OCI-LY3 (cell line): ENCODE data around the gene CAP1.

ENCODE experiments used
- H2AFZ ChIP-seq: fragments of 200-600, 300-600 bp; shearing (Covaris generic); 2 replicates; pipeline ENCODE4 v1.6.0; 2014; ENCODE audit warnings: antibody characterized with exemption, low read depth, low read length
- H3K27ac ChIP-seq: fragments of 200-600, 300-600 bp; sonication (generic); 2 replicates; pipeline ENCODE4 v1.5.1; 2014; ENCODE audit warnings: mild to moderate bottlenecking, low read length, moderate library complexity, mixed read lengths
- H3K27me3 ChIP-seq: fragments of 200-600, 300-600 bp; sonication (generic); 2 replicates; pipeline ENCODE4 v1.6.1; 2014; ENCODE audit warnings: low read depth, low read length, mixed read lengths
- H3K36me3 ChIP-seq: fragments of 200-600, 300-600 bp; sonication (generic); replicated peaks from 2 replicates; pipeline ENCODE3; 2014; ENCODE audit warnings: low read depth, low read length, mixed read lengths
- H3K4me1 ChIP-seq: fragments of 300-600, 200-600 bp; sonication (generic); 2 replicates; pipeline ENCODE4 v1.6.1; 2014; ENCODE audit warnings: low read length, mixed read lengths
- H3K4me2 ChIP-seq: fragments of 200-600, 300-600 bp; sonication (generic); 2 replicates; pipeline ENCODE4 v1.6.1; 2014; ENCODE audit warnings: low read length, mixed read lengths
- H3K4me3 ChIP-seq: fragments of 300-600, 200-600 bp; sonication (generic); 2 replicates; pipeline ENCODE4 v1.5.1; 2014; ENCODE audit warnings: antibody characterized with exemption, mild to moderate bottlenecking, low read length, moderate library complexity
- H3K79me2 ChIP-seq: fragments of 300-600, 200-600 bp; shearing (Covaris generic); 2 replicates; pipeline ENCODE4 v1.6.1; 2014; ENCODE audit warnings: mild to moderate bottlenecking, low read length, mixed read lengths
- H3K9ac ChIP-seq: fragments of 300-600, 200-600 bp; shearing (Covaris generic); 2 replicates; pipeline ENCODE4 v1.6.0; 2014; ENCODE audit warnings: mild to moderate bottlenecking, low read length, moderate library complexity
- H3K9me3 ChIP-seq: fragments of 200-600, 300-600 bp; shearing (Covaris generic); 2 replicates; pipeline ENCODE4 v1.6.1; 2014; ENCODE audit warnings: low read length, mixed read lengths; ENCODE audit not compliant: insufficient read depth
- H4K20me1 ChIP-seq: fragments of 200-600, 300-600 bp; sonication (generic); 2 replicates; pipeline ENCODE4 v1.6.1; 2016; ENCODE audit warnings: low read length, mixed read lengths; ENCODE audit not compliant: insufficient read depth
- EZH2phosphoT487 ChIP-seq: fragments of 200-600 bp; shearing (Covaris generic); IDR thresholded peaks from 2 replicates; pipeline ENCODE4 v1.6.1; 2018; ENCODE audit warnings: antibody characterized with exemption, mixed run types, low read depth
- TF ChIP-seq, protein P1 (sequence below): fragments of 200-600, 300-600 bp; sonication (generic); IDR thresholded peaks from 2 replicates; pipeline ENCODE4 v1.5.1; 2014; ENCODE audit warnings: antibody characterized with exemption, low read length, low read depth

The CAP1 gene

DNA sequence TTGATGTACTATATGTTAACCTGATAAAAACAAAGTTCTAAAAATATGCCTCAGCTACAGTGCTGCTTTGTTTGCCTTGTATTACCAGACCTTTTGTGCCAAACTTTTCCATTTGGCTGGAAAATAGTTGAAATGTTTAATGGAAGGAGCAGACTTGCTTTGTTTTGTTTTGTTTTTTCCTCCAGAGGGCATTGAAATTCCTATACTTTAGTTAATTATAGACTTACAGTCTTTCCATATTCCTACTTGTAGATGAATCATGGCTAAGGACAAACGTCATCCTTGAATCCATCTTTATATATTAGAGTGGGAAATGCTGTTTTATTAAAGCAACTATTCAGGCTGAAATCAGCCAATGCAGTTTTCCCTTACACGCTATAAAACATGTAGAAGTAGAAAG lies 6.7 kb downstream of the CAP1 start:
- Histone ChIP-seq H3K36me3 (peaks cover 12% of the 10 kb centered on the region), H3K9ac (no peak overlapping the region), H3K27me3 (no peaks in the 10 kb centered on the region), H3K4me3 (no peak overlapping the region), H3K4me2 (no peak overlapping the region), H3K27ac (no peak overlapping the region), H3K4me1 (peaks cover 19% of the 10 kb centered on the region), H3K79me2 (peaks cover 92% of the 10 kb centered on the region), H4K20me1 (peaks cover 29% of the 10 kb centered on the region), H2AFZ (no peak overlapping the region), H3K9me3 (no peaks in the 10 kb centered on the region)
- no peak for TF ChIP-seq EZH2phosphoT487
- TF ChIP-seq, protein P1, sequence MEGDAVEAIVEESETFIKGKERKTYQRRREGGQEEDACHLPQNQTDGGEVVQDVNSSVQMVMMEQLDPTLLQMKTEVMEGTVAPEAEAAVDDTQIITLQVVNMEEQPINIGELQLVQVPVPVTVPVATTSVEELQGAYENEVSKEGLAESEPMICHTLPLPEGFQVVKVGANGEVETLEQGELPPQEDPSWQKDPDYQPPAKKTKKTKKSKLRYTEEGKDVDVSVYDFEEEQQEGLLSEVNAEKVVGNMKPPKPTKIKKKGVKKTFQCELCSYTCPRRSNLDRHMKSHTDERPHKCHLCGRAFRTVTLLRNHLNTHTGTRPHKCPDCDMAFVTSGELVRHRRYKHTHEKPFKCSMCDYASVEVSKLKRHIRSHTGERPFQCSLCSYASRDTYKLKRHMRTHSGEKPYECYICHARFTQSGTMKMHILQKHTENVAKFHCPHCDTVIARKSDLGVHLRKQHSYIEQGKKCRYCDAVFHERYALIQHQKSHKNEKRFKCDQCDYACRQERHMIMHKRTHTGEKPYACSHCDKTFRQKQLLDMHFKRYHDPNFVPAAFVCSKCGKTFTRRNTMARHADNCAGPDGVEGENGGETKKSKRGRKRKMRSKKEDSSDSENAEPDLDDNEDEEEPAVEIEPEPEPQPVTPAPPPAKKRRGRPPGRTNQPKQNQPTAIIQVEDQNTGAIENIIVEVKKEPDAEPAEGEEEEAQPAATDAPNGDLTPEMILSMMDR: no peak

DNA sequence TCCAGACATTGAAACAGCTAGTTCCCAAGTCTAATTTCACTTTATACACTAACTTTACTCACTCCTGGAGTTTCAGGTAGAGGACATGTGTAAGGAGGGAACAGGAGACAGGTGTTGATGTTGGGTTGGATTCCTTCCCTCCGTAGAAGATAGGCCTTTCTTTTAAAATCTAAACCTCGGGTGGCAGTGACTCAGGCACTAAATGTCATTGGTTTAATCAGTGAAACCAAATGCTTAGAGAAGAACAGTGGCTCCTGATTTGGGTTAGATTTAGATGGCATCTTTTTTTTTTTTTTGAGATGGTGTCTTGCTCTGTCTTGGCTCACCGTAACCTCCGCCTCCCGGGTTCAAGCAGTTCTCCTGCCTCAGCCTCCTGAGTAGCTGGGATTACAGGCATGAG lies 7.2 kb downstream of the CAP1 start:
- no peaks in the 10 kb centered on the region for H3K27me3 ChIP-seq
- H3K27ac ChIP-seq: no peak overlapping the region
- H3K4me1 ChIP-seq: peaks cover 16% of the 10 kb centered on the region
- H2AFZ ChIP-seq: no peak overlapping the region
- no peak overlapping the region for H3K4me3 ChIP-seq
- peaks cover 87% of the 10 kb centered on the region for H3K79me2 ChIP-seq
- H3K9ac ChIP-seq: no peak overlapping the region
- H3K9me3 ChIP-seq: no peaks in the 10 kb centered on the region
- H3K4me2 ChIP-seq: no peak overlapping the region
- H3K36me3 ChIP-seq: peaks cover 7% of the 10 kb centered on the region
- H4K20me1 ChIP-seq: peaks cover 24% of the 10 kb centered on the region
- no peak for TF ChIP-seq EZH2phosphoT487
- TF ChIP-seq, protein P1: no peak

DNA sequence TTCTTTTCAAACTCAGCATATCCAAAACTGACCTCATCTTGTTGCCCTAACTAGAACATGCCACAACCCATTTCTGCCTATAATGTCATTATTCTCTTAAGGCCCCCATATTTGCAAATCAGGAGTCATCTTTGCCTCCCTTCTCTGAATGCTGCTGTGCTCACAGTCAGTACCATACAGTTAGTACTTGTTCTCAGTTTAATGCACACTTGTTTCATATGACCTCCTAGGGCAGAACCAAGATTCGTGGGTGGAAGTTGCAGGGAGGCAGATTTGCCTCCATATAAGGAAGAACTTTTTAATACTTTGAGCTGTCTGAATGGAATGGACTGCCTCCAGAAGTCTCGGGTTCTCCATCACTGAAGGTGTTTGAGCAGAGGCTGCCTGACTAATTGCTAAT lies 9.2 kb downstream of the CAP1 start:
- Histone ChIP-seq H3K9ac (no peak overlapping the region), H3K27me3 (no peaks in the 10 kb centered on the region), H3K36me3 (peaks cover 5% of the 10 kb centered on the region), H4K20me1 (peaks cover 24% of the 10 kb centered on the region), H3K4me2 (no peak overlapping the region), H3K4me1 (peaks cover 16% of the 10 kb centered on the region), H3K27ac (peak overlapping the region; percentile 60), H3K4me3 (no peak overlapping the region), H2AFZ (no peak overlapping the region), H3K79me2 (peaks cover 71% of the 10 kb centered on the region), H3K9me3 (no peaks in the 10 kb centered on the region)
- TF ChIP-seq, protein P1: no peak
- TF ChIP-seq EZH2phosphoT487: no peak

DNA sequence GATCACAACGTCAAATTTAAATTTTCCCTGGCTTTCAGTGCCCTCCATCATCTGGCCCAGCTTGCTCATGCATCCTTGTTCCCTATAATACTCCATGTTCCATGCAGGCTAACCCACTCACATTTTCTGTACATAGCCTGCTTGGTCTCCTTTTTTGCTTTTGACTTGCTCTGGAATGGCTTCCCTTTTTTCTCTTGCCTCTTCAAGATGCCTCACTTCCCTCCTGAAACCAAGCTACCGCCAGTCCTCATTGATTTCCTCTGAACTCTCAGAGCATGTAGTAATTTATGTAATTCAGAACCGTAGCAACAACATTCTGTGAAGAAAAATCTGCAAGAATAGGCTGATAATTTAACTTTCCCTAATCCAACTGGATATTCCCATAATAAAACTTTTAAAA lies 10.3 kb downstream of the CAP1 start:
- H3K27ac ChIP-seq: no peak overlapping the region
- H3K9ac ChIP-seq: no peak overlapping the region
- peaks cover 5% of the 10 kb centered on the region for H3K36me3 ChIP-seq
- H3K4me3 ChIP-seq: no peak overlapping the region
- no peak for TF ChIP-seq EZH2phosphoT487
- TF ChIP-seq, protein P1: no peak
- H3K9me3 ChIP-seq: no peaks in the 10 kb centered on the region
- H2AFZ ChIP-seq: no peak overlapping the region
- H3K79me2 ChIP-seq: peaks cover 69% of the 10 kb centered on the region
- H4K20me1 ChIP-seq: peaks cover 26% of the 10 kb centered on the region
- H3K4me2 ChIP-seq: no peak overlapping the region; the same call in 1 of the 2 replicates
- H3K27me3 ChIP-seq: no peaks in the 10 kb centered on the region
- peaks cover 16% of the 10 kb centered on the region for H3K4me1 ChIP-seq
